Right cardiac atrium (tissue), 5 donors: ENCODE data around the gene USP21. TPM values are rescaled to one million over a fixed set of nuclear protein-coding genes. Genes with fewer than 3 reads are reported as not detected.
A peak's percentile ranks its signal among the peaks of the same experiment; 100 is the strongest.

Source experiments
- ATAC-seq, 2 donors: fragments of 200-7000 bp; cut with Tn5 transposase; one replicate each; pipeline versions ENCODE4 v1.8.0 to v1.9.1; 2020; ENCODE audit warnings: moderate library complexity in 2 of 2, mild to moderate bottlenecking in 1 of 2
- DNase-seq, 3 donors: peaks; one replicate each; pipeline ENCODE4 v3.0.0-alpha.2; 2020
- H3K27ac ChIP-seq: one replicate; pipeline ENCODE4 v1.5.1; 2013; ENCODE audit warnings: mild to moderate bottlenecking, low read length, control low read depth, moderate library complexity
- H3K27me3 ChIP-seq: one replicate; pipeline ENCODE4 v1.6.1; 2013; ENCODE audit not compliant: control insufficient read depth, insufficient read depth
- H3K4me1 ChIP-seq: one replicate; pipeline ENCODE4 v1.6.1; 2013; ENCODE audit warnings: low read length; ENCODE audit not compliant: control insufficient read depth, insufficient read depth
- H3K4me3 ChIP-seq: one replicate; pipeline ENCODE4 v1.5.1; 2013; ENCODE audit warnings: low read length, control low read depth
- H3K9me3 ChIP-seq: one replicate; pipeline ENCODE4 v1.6.1; 2013; ENCODE audit warnings: low read length; ENCODE audit not compliant: control insufficient read depth
- WGBS: extraction: QIAGEN DNeasy Blood & Tissue Kit; methylation state at CpG from one replicate; pipeline ENCODE4 v1.1.7; 2013; 5-methylcytosine and 5-hydroxymethylcytosine counted together
- intact Hi-C, 4 donors: fragments of 100-400 bp; cut with DNase I; formaldehyde crosslinking; loops; one replicate each; pipeline versions ENCODE4 v1.11.0 to v1.14.0; 2022 to 2023
- polyA plus RNA-seq: library from polyadenylated mRNA; stranded (reverse); fragments of 200-250 nt; gene quantifications from one replicate; pipeline ENCODE4 v1.2.3, GENCODE V29; 2013
- total RNA-seq, 4 donors: library from RNA; stranded (reverse); fragmentation: NEBNext Ultra II Directional; extraction: Animal tissue kit (Norgen Biotek cat#: 25700); gene quantifications; one replicate each; pipeline ENCODE4 v1.2.1, GENCODE V29; 2021
- donor health status: healthy with polysubstance abuse.
- donor health status: DM: no; HTN: yes; CAD: no.
- donor health status: DM: no; HTN: no; CAD: no.
- donor health status: DM: no; HTN: yes; CAD: no; lungs with severe emphysema.
- donor health status: DM: yes; HTN: yes; CAD: no.

The USP21 gene
- total and polyA plus RNA-seq, 5 donors: 14.9 to 25.7 (median 20.2) TPM

GRCh38 chr1:161193561-161194235, 34.4 kb downstream of the USP21 start:
- H3K4me1 ChIP-seq: peaks cover under 1% of the 10 kb centered on the region
- WGBS: 69% methylated on average over 21 of the region's 21 CpGs
- intact Hi-C loops: loop anchor here in 1 of 4 donors (10.0 kb wide), 1 partner anchor 191 kb away; no protein-coding TSS in a partner anchor
- DNase-seq (peak; percentile 61 to 74 (median 69)), ATAC-seq (no peak)
- no peak overlapping the region for H3K4me3 ChIP-seq
- no peak overlapping the region for H3K27ac ChIP-seq
- no peaks in the 10 kb centered on the region for H3K27me3 ChIP-seq
- H3K9me3 ChIP-seq: no peaks in the 10 kb centered on the region

- ATAC-seq (no peak), DNase-seq (peak in 1 of 3 donors; percentile 21)
- Histone ChIP-seq H3K27me3 (no peaks in the 10 kb centered on the region), H3K4me3 (no peak overlapping the region), H3K27ac (no peak overlapping the region), H3K9me3 (no peaks in the 10 kb centered on the region), H3K4me1 (peaks cover 8% of the 10 kb centered on the region)
- intact Hi-C loops: loop anchor here in 1 of 4 donors (10.0 kb wide), 1 partner anchor 190 kb away; no protein-coding TSS in a partner anchor
- WGBS: 71% methylated on average over 4 of the region's 4 CpGs
These were observed 35.9 kb downstream of the USP21 start for GRCh38 chr1:161195171-161195570.

- Histone ChIP-seq H3K27ac (no peak overlapping the region), H3K27me3 (no peaks in the 10 kb centered on the region), H3K4me1 (peaks cover 16% of the 10 kb centered on the region), H3K9me3 (no peaks in the 10 kb centered on the region), H3K4me3 (peak overlapping the region; percentile 39)
- no peak for ATAC-seq
- intact Hi-C loops: loop anchor here in 1 of 4 donors (10.0 kb wide), 1 partner anchor 189 kb away; no protein-coding TSS in a partner anchor
- WGBS: 83% methylated on average over 7 of the region's 7 CpGs
- peak in 2 of 3 donors; percentile 9 to 12 for DNase-seq
These were observed 36.8 kb downstream of the USP21 start for GRCh38 chr1:161196111-161196510.

- Histone ChIP-seq H3K4me1 (peaks cover 19% of the 10 kb centered on the region), H3K27me3 (no peaks in the 10 kb centered on the region), H3K27ac (peak overlapping the region; percentile 99), H3K4me3 (peak overlapping the region; percentile 39), H3K9me3 (no peaks in the 10 kb centered on the region)
- peak; percentile 51 to 84 (median 82) for DNase-seq
- WGBS: 59% methylated on average over 27 of the region's 27 CpGs
- ATAC-seq: peak in 1 of 2 donors; percentile 3
- intact Hi-C loops: loop anchor here in 1 of 4 donors (10.0 kb wide), 1 partner anchor 188 kb away; no protein-coding TSS in a partner anchor
These were observed 37.5 kb downstream of the USP21 start for GRCh38 chr1:161196521-161197451.

GRCh38 chr1:161197560-161198193, 38.4 kb downstream of the USP21 start:
- Histone ChIP-seq H3K4me1 (peaks cover 19% of the 10 kb centered on the region), H3K27me3 (no peaks in the 10 kb centered on the region), H3K27ac (peak overlapping the region; percentile 99), H3K4me3 (peak overlapping the region; percentile 39), H3K9me3 (no peaks in the 10 kb centered on the region)
- 43% methylated on average over 11 of the region's 11 CpGs for WGBS
- ATAC-seq: no peak
- intact Hi-C loops: loop anchor here in 1 of 4 donors (10.0 kb wide), 1 partner anchor 187 kb away; no protein-coding TSS in a partner anchor
- DNase-seq: peak in 2 of 3 donors; percentile 32 to 62

- Histone ChIP-seq H3K9me3 (no peaks in the 10 kb centered on the region), H3K4me3 (peak overlapping the region; percentile 39), H3K27me3 (no peaks in the 10 kb centered on the region), H3K4me1 (peaks cover 22% of the 10 kb centered on the region), H3K27ac (peak overlapping the region; percentile 99)
- intact Hi-C loops: loop anchor here in 1 of 4 donors (10.0 kb wide), 1 partner anchor 186 kb away; no protein-coding TSS in a partner anchor
- ATAC-seq (peak; percentile 4 to 5), DNase-seq (peak; percentile 70 to 90 (median 87))
- 16% methylated on average over 20 of the region's 20 CpGs for WGBS
These were observed 39.0 kb downstream of the USP21 start for GRCh38 chr1:161198194-161198896.

GRCh38 chr1:161198897-161199431, 39.7 kb downstream of the USP21 start, which contains the start of gene ADAMTS4:
ADAMTS4 (minus strand) TSS chr1:161199054; CDS start chr1:161198627, 427 bp downstream.
- H3K4me1 ChIP-seq: peaks cover 26% of the 10 kb centered on the region
- H3K9me3 ChIP-seq: no peaks in the 10 kb centered on the region
- peak; percentile 26 to 62 for ATAC-seq
- H3K4me3 ChIP-seq: peak within 1 kb of the TSS; percentile 39
- H3K27ac ChIP-seq: peak within 1 kb of the TSS; percentile 99
- intact Hi-C loops: loop anchor here in 1 of 4 donors (10.0 kb wide), 1 partner anchor 186 kb away; no protein-coding TSS in a partner anchor
- H3K27me3 ChIP-seq: no peaks in the 10 kb centered on the region
- DNase-seq: peak; percentile 79 to 90 (median 87)
- WGBS: 40% methylated on average over 11 of the region's 11 CpGs

GRCh38 chr1:161199506-161200139, 40.3 kb downstream of the USP21 start:
- no peak for ATAC-seq
- peaks cover 26% of the 10 kb centered on the region for H3K4me1 ChIP-seq
- WGBS: 35% methylated on average over 5 of the region's 5 CpGs
- peak in 1 of 3 donors; percentile 37 for DNase-seq
- no peaks in the 10 kb centered on the region for H3K9me3 ChIP-seq
- H3K27me3 ChIP-seq: no peaks in the 10 kb centered on the region
- no peak overlapping the region for H3K4me3 ChIP-seq
- peak overlapping the region; percentile 99 for H3K27ac ChIP-seq
- intact Hi-C loops: loop anchor here in 1 of 4 donors (10.0 kb wide), 1 partner anchor 185 kb away; no protein-coding TSS in a partner anchor

- Histone ChIP-seq H3K4me1 (peaks cover 26% of the 10 kb centered on the region), H3K4me3 (no peak overlapping the region), H3K27me3 (no peaks in the 10 kb centered on the region), H3K27ac (peak overlapping the region; percentile 99), H3K9me3 (no peaks in the 10 kb centered on the region)
- DNase-seq: peak in 1 of 3 donors; percentile 53
- 39% methylated on average over 5 of the region's 5 CpGs for WGBS
- no peak for ATAC-seq
- intact Hi-C loops: no loop called here
These were observed 41.2 kb downstream of the USP21 start for GRCh38 chr1:161200421-161200991.
